GM23338 (cell line): Measurements from ENCODE around the gene ODAD4. TPM values are rescaled to one million over a fixed set of nuclear protein-coding genes. Genes with fewer than 3 reads are reported as not detected.

ENCODE experiments used
- ATAC-seq: fragments of 200-7000 bp; cut with Tn5 transposase; 3 replicates; pipeline ENCODE4 v1.9.1; 2020
- DNase-seq: peaks from one replicate; pipeline ENCODE4 v3.0.0-alpha.2; 2015; ENCODE audit warnings: low spot score
- H2AFZ ChIP-seq: fragments of 200-600 bp; sonication (generic); 2 replicates; pipeline ENCODE4 v1.8.0; 2016; ENCODE audit warnings: antibody characterized with exemption, mild to moderate bottlenecking, moderate library complexity
- H3F3A ChIP-seq: fragments of 200-600 bp; sonication (generic); replicated peaks from 2 replicates; pipeline ENCODE4 v1.8.0; 2017; ENCODE audit warnings: antibody characterized with exemption, mixed run types, low read depth
- H3K27ac ChIP-seq: fragments of 200-600 bp; sonication (generic); 2 replicates; pipeline ENCODE4 v1.6.1; 2016; ENCODE audit warnings: low read depth
- H3K27me3 ChIP-seq: fragments of 200-600 bp; sonication (generic); 2 replicates; pipeline ENCODE4 v1.8.0; 2016; ENCODE audit warnings: mild to moderate bottlenecking, mixed run types, moderate library complexity; ENCODE audit not compliant: insufficient read depth
- H3K36me3 ChIP-seq: fragments of 200-600 bp; sonication (generic); 2 replicates; pipeline ENCODE4 v1.8.0; 2016; ENCODE audit warnings: mild to moderate bottlenecking; ENCODE audit not compliant: insufficient read depth
- H3K4me1 ChIP-seq: fragments of 200-600 bp; sonication (generic); 2 replicates; pipeline ENCODE4 v1.8.0; 2016; ENCODE audit warnings: mild to moderate bottlenecking, moderate library complexity; ENCODE audit not compliant: insufficient read depth
- H3K4me2 ChIP-seq: fragments of 200-600 bp; sonication (generic); 2 replicates; pipeline ENCODE4 v1.7.1; 2017; ENCODE audit warnings: mixed run types
- H3K4me3 ChIP-seq: fragments of 200-600 bp; sonication (generic); 2 replicates; pipeline ENCODE4 v1.6.1; 2016; ENCODE audit warnings: mixed run types
- H3K79me2 ChIP-seq: fragments of 200-600 bp; sonication (generic); replicated peaks from 2 replicates; pipeline ENCODE4 v1.8.0; 2017; ENCODE audit warnings: mild to moderate bottlenecking; ENCODE audit not compliant: insufficient read depth
- H3K9me2 ChIP-seq: fragments of 200-600 bp; sonication (generic); 2 replicates; pipeline ENCODE4 v1.8.0; 2017; ENCODE audit not compliant: insufficient read depth
- H4K20me1 ChIP-seq: fragments of 200-600 bp; sonication (generic); replicated peaks from 2 replicates; pipeline ENCODE4 v1.8.0; 2017; ENCODE audit warnings: mild to moderate bottlenecking; ENCODE audit not compliant: insufficient read depth
- H3K27ac Mint-ChIP-seq: 2 replicates; pipeline ENCODE4 v1.8.0; 2020; ENCODE audit warnings: inconsistent platforms, mild to moderate bottlenecking, moderate library complexity, mixed read lengths
- H3K27me3 Mint-ChIP-seq: 3 replicates; pipeline ENCODE4 v1.8.0; 2022; ENCODE audit warnings: low read depth, mild to moderate bottlenecking, moderate library complexity, mixed read lengths, inconsistent platforms; ENCODE audit not compliant: insufficient read depth, poor library complexity
- H3K36me3 Mint-ChIP-seq: 3 replicates; pipeline ENCODE4 v1.8.0; 2021; ENCODE audit warnings: low read depth, mild to moderate bottlenecking, inconsistent platforms, moderate library complexity, mixed read lengths
- H3K4me1 Mint-ChIP-seq: 3 replicates; pipeline ENCODE4 v1.8.0; 2020; ENCODE audit warnings: mild to moderate bottlenecking, inconsistent platforms, mixed read lengths
- H3K4me3 Mint-ChIP-seq: 3 replicates; pipeline ENCODE4 v1.8.0; 2021; ENCODE audit warnings: moderate library complexity, mild to moderate bottlenecking, inconsistent platforms, mixed read lengths
- H3K9me3 Mint-ChIP-seq: 3 replicates; pipeline ENCODE4 v1.8.0; 2020; ENCODE audit warnings: moderate library complexity, mild to moderate bottlenecking, inconsistent platforms, mixed read lengths
- EZH2 ChIP-seq: fragments of 200-600 bp; sonication (generic); IDR thresholded peaks from one replicate; pipeline ENCODE4 v1.8.0; 2017; ENCODE audit warnings: antibody characterized with exemption, mild to moderate bottlenecking, low read depth; ENCODE audit not compliant: unreplicated experiment
- EZH2phosphoT487 ChIP-seq: fragments of 200-600 bp; sonication (generic); IDR thresholded peaks from one replicate; pipeline ENCODE4 v1.8.1; 2018; ENCODE audit warnings: antibody characterized with exemption; ENCODE audit not compliant: unreplicated experiment
- JUNB ChIP-seq: IDR thresholded peaks from one replicate; pipeline ENCODE4 v1.6.1; 2016; ENCODE audit warnings: antibody characterized with exemption; ENCODE audit not compliant: unreplicated experiment
- POLR2AphosphoS5 ChIP-seq: IDR thresholded peaks from 2 replicates; pipeline ENCODE4 v1.6.1; 2016; ENCODE audit warnings: antibody characterized with exemption, low read depth
- STAT1 ChIP-seq: IDR thresholded peaks from one replicate; pipeline ENCODE4 v1.6.1; 2016; ENCODE audit warnings: antibody characterized with exemption; ENCODE audit not compliant: unreplicated experiment
- ZNF114 ChIP-seq: fragments of 250-450 bp; sonication (Bioruptor Pico); IDR thresholded peaks from 2 replicates; pipeline ENCODE4 v1.5.0; 2020; ENCODE audit warnings: mild to moderate bottlenecking, moderate library complexity
- polyA plus RNA-seq: library from polyadenylated mRNA; unstranded; fragments of >200 nt; fragmentation: Nextera tagmentation; extraction: Ambion mirVana; gene quantifications from 2 replicates; pipeline ENCODE4 v1.2.1, GENCODE V29; 2016
- total RNA-seq: library from RNA; depleted of rRNA; stranded (reverse); fragments of >200 nt; shearing (Covaris generic); gene quantifications from 2 replicates; pipeline ENCODE4 v1.2.3, GENCODE V29; 2014
- TF ChIP-seq, protein P1 (sequence below): fragments of 250-450 bp; sonication (Bioruptor Pico); IDR thresholded peaks from 2 replicates; pipeline ENCODE4 v1.5.0; 2020; ENCODE audit warnings: mild to moderate bottlenecking, moderate library complexity
- TF ChIP-seq, protein P2 (sequence below), 2 experiments: fragments of 200-600 bp in 1 of 2; sonication (generic) in 1 of 2; conservative IDR thresholded peaks; 2 replicates each; pipeline versions ENCODE4 v1.5.1 to v1.6.1; 2016 to 2017; ENCODE audit warnings: antibody characterized with exemption in 2 of 2, low read depth in 2 of 2, mild to moderate bottlenecking in 2 of 2, moderate library complexity in 1 of 2
- TF ChIP-seq, protein P3 (sequence below): IDR thresholded peaks from one replicate; pipeline ENCODE4 v1.6.1; 2018; ENCODE audit warnings: antibody characterized with exemption; ENCODE audit not compliant: unreplicated experiment

ODAD4 gene
- total and polyA plus RNA-seq, 2 experiments from 2014 or later = 1.7 to 1.8 TPM

- TF ChIP-seq, protein P1, sequence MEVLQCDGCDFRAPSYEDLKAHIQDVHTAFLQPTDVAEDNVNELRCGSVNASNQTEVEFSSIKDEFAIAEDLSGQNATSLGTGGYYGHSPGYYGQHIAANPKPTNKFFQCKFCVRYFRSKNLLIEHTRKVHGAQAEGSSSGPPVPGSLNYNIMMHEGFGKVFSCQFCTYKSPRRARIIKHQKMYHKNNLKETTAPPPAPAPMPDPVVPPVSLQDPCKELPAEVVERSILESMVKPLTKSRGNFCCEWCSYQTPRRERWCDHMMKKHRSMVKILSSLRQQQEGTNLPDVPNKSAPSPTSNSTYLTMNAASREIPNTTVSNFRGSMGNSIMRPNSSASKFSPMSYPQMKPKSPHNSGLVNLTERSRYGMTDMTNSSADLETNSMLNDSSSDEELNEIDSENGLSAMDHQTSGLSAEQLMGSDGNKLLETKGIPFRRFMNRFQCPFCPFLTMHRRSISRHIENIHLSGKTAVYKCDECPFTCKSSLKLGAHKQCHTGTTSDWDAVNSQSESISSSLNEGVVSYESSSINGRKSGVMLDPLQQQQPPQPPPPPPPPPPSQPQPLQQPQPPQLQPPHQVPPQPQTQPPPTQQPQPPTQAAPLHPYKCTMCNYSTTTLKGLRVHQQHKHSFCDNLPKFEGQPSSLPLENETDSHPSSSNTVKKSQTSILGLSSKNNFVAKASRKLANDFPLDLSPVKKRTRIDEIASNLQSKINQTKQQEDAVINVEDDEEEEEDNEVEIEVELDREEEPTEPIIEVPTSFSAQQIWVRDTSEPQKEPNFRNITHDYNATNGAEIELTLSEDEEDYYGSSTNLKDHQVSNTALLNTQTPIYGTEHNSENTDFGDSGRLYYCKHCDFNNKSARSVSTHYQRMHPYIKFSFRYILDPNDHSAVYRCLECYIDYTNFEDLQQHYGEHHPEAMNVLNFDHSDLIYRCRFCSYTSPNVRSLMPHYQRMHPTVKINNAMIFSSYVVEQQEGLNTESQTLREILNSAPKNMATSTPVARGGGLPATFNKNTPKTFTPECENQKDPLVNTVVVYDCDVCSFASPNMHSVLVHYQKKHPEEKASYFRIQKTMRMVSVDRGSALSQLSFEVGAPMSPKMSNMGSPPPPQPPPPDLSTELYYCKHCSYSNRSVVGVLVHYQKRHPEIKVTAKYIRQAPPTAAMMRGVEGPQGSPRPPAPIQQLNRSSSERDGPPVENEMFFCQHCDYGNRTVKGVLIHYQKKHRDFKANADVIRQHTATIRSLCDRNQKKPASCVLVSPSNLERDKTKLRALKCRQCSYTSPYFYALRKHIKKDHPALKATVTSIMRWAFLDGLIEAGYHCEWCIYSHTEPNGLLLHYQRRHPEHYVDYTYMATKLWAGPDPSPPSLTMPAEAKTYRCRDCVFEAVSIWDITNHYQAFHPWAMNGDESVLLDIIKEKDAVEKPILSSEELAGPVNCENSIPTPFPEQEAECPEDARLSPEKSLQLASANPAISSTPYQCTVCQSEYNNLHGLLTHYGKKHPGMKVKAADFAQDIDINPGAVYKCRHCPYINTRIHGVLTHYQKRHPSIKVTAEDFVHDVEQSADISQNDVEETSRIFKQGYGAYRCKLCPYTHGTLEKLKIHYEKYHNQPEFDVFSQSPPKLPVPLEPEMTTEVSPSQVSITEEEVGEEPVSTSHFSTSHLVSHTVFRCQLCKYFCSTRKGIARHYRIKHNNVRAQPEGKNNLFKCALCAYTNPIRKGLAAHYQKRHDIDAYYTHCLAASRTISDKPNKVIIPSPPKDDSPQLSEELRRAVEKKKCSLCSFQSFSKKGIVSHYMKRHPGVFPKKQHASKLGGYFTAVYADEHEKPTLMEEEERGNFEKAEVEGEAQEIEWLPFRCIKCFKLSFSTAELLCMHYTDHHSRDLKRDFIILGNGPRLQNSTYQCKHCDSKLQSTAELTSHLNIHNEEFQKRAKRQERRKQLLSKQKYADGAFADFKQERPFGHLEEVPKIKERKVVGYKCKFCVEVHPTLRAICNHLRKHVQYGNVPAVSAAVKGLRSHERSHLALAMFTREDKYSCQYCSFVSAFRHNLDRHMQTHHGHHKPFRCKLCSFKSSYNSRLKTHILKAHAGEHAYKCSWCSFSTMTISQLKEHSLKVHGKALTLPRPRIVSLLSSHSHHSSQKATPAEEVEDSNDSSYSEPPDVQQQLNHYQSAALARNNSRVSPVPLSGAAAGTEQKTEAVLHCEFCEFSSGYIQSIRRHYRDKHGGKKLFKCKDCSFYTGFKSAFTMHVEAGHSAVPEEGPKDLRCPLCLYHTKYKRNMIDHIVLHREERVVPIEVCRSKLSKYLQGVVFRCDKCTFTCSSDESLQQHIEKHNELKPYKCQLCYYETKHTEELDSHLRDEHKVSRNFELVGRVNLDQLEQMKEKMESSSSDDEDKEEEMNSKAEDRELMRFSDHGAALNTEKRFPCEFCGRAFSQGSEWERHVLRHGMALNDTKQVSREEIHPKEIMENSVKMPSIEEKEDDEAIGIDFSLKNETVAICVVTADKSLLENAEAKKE (CRISPR knock-in tag) = no peak
- TF ChIP-seq ZNF114 (no peak), EZH2 (no peak), EZH2phosphoT487 (no peak), STAT1 (no peak)
These were observed 22.5 kb upstream of the ODAD4 start (continued) for GRCh38 chr17:41907633-41908539.

- H3K36me3 Mint-ChIP-seq = peaks cover 95% of the 10 kb centered on the region
- H3F3A ChIP-seq = peaks cover 36% of the 10 kb centered on the region
- H3K4me1 Mint-ChIP-seq = peaks cover 6% of the 10 kb centered on the region; the same call in 2 of the 3 replicates
- H3K4me3 Mint-ChIP-seq = no peak overlapping the region
- peaks cover 64% of the 10 kb centered on the region for H3K79me2 ChIP-seq
- H3K27me3 ChIP-seq = no peaks in the 10 kb centered on the region
- no peak overlapping the region for H2AFZ ChIP-seq
- no peak for DNase-seq
- H3K4me3 ChIP-seq = no peak overlapping the region
- H4K20me1 ChIP-seq = peaks cover 66% of the 10 kb centered on the region
- no peak overlapping the region for H3K27ac Mint-ChIP-seq
- H3K9me2 ChIP-seq = no peaks in the 10 kb centered on the region
- H3K4me1 ChIP-seq = peaks cover 2% of the 10 kb centered on the region; the same call in 1 of the 2 replicates
- H3K36me3 ChIP-seq = peaks cover 74% of the 10 kb centered on the region
- H3K27me3 Mint-ChIP-seq = peaks cover 4% of the 10 kb centered on the region
- no peak overlapping the region for H3K27ac ChIP-seq
- H3K4me2 ChIP-seq = no peak overlapping the region
- H3K9me3 Mint-ChIP-seq = no peaks in the 10 kb centered on the region
- ATAC-seq = no peak
- TF ChIP-seq STAT1 (no peak), EZH2phosphoT487 (no peak), POLR2AphosphoS5 (no peak), JUNB (no peak), EZH2 (no peak)
- TF ChIP-seq, protein P2, sequence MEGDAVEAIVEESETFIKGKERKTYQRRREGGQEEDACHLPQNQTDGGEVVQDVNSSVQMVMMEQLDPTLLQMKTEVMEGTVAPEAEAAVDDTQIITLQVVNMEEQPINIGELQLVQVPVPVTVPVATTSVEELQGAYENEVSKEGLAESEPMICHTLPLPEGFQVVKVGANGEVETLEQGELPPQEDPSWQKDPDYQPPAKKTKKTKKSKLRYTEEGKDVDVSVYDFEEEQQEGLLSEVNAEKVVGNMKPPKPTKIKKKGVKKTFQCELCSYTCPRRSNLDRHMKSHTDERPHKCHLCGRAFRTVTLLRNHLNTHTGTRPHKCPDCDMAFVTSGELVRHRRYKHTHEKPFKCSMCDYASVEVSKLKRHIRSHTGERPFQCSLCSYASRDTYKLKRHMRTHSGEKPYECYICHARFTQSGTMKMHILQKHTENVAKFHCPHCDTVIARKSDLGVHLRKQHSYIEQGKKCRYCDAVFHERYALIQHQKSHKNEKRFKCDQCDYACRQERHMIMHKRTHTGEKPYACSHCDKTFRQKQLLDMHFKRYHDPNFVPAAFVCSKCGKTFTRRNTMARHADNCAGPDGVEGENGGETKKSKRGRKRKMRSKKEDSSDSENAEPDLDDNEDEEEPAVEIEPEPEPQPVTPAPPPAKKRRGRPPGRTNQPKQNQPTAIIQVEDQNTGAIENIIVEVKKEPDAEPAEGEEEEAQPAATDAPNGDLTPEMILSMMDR (conservative IDR thresholded peaks at IDR 0.05; ENCODE audit: low read depth in 2 of 2) = no peak
- TF ChIP-seq, protein P3, sequence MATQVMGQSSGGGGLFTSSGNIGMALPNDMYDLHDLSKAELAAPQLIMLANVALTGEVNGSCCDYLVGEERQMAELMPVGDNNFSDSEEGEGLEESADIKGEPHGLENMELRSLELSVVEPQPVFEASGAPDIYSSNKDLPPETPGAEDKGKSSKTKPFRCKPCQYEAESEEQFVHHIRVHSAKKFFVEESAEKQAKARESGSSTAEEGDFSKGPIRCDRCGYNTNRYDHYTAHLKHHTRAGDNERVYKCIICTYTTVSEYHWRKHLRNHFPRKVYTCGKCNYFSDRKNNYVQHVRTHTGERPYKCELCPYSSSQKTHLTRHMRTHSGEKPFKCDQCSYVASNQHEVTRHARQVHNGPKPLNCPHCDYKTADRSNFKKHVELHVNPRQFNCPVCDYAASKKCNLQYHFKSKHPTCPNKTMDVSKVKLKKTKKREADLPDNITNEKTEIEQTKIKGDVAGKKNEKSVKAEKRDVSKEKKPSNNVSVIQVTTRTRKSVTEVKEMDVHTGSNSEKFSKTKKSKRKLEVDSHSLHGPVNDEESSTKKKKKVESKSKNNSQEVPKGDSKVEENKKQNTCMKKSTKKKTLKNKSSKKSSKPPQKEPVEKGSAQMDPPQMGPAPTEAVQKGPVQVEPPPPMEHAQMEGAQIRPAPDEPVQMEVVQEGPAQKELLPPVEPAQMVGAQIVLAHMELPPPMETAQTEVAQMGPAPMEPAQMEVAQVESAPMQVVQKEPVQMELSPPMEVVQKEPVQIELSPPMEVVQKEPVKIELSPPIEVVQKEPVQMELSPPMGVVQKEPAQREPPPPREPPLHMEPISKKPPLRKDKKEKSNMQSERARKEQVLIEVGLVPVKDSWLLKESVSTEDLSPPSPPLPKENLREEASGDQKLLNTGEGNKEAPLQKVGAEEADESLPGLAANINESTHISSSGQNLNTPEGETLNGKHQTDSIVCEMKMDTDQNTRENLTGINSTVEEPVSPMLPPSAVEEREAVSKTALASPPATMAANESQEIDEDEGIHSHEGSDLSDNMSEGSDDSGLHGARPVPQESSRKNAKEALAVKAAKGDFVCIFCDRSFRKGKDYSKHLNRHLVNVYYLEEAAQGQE = no peak
These were observed 21.3 kb upstream of the ODAD4 start for GRCh38 chr17:41909088-41909487.
